Measurements from ENCODE around the gene FXYD7.

- TF ChIP-seq POLR2AphosphoS5 (IDR thresholded peaks at IDR 0.05; ENCODE audit: low read depth, low read length) (no peak), TAF1 (IDR thresholded peaks at IDR 0.05; ENCODE audit: borderline replicate concordance, insufficient read depth, low read length) (no peak), SIN3A (IDR thresholded peaks at IDR 0.05; ENCODE audit: borderline replicate concordance, insufficient read depth, low read length) (no peak), REST (IDR thresholded peaks at IDR 0.05; ENCODE audit: insufficient read depth in 1 of 2, low read depth in 2 of 2, low read length in 2 of 2) (no peak), FOXP2 (optimal IDR thresholded peaks at IDR 0.05; ENCODE audit: borderline replicate concordance, extremely low read depth, extremely low read length, insufficient read depth) (no peak)
Observed at GRCh38 chr19:35168196-35168595, 25.1 kb downstream of the FXYD7 start.
